ENCODE results near the gene VRK3.

- TF ChIP-seq MAFK (IDR thresholded peaks at IDR 0.05; ENCODE audit: partially characterized antibody) (no peak), CTCF (IDR thresholded peaks at IDR 0.05) (no peak), CBX8 (IDR thresholded peaks at IDR 0.05) (no peak), KDM1A (IDR thresholded peaks at IDR 0.05; ENCODE audit: low read depth) (no peak), MYC (IDR thresholded peaks at IDR 0.05; ENCODE audit: borderline replicate concordance, low read length) (no peak), PBX3 (IDR thresholded peaks at IDR 0.05) (no peak), JUNB (IDR thresholded peaks at IDR 0.05) (no peak), ZNF302 (CRISPR knock-in tag; IDR thresholded peaks at IDR 0.05) (no peak), MAX (IDR thresholded peaks at IDR 0.05) (no peak), CBX2 (IDR thresholded peaks at IDR 0.05; ENCODE audit: borderline replicate concordance, low read depth) (no peak), RARB (CRISPR knock-in tag; IDR thresholded peaks at IDR 0.05) (no peak), BCL3 (IDR thresholded peaks at IDR 0.05) (no peak)
Observed at GRCh38 chr19:49985871-49986270, 39.3 kb downstream of the VRK3 start.
